Spinal cord (tissue), 10 donors: ENCODE measurements around the gene ADNP. TPM values are rescaled to one million over a fixed set of nuclear protein-coding genes. Genes with fewer than 3 reads are reported as not detected.

Experiments
- DNase-seq, 6 donors: peaks; one replicate each; pipeline versions ENCODE4 v3.0.0 to v3.0.0-alpha.2; 2013 to 2015; ENCODE audit warnings: low spot score in 6 of 6, low read depth in 4 of 6
- H3K27ac ChIP-seq: one replicate; pipeline ENCODE4 v1.5.1; 2013; ENCODE audit warnings: low read depth, low read length, control low read depth
- H3K27me3 ChIP-seq: one replicate; pipeline ENCODE4 v1.6.1; 2013; ENCODE audit warnings: low read length; ENCODE audit not compliant: control insufficient read depth, insufficient read depth
- H3K36me3 ChIP-seq: one replicate; pipeline ENCODE4 v1.6.1; 2013; ENCODE audit warnings: low read length; ENCODE audit not compliant: control insufficient read depth, insufficient read depth
- H3K4me1 ChIP-seq: one replicate; pipeline ENCODE4 v1.6.1; 2013; ENCODE audit warnings: low read length; ENCODE audit not compliant: control insufficient read depth, insufficient read depth
- H3K4me3 ChIP-seq: one replicate; pipeline ENCODE4 v1.5.1; 2013; ENCODE audit warnings: low read depth, low read length, control low read depth
- H3K9me3 ChIP-seq: one replicate; pipeline ENCODE4 v1.6.1; 2013; ENCODE audit warnings: low read length; ENCODE audit not compliant: control insufficient read depth, insufficient read depth
- WGBS: methylation state at CpG from one replicate; pipeline ENCODE4 v1.1.5; 2013; ENCODE audit warnings: missing lambda C conversion rate; ENCODE audit not compliant: insufficient coverage; 5-methylcytosine and 5-hydroxymethylcytosine counted together
- polyA plus RNA-seq, 2 donors: library from polyadenylated mRNA; unstranded; fragments of 120-200 nt; gene quantifications; one replicate each; pipeline ENCODE4 v1.2.1, GENCODE V29; 2013; ENCODE audit not compliant: insufficient read length in 2 of 2
- small RNA-seq: library from RNA; depleted of rRNA; stranded (forward); fragments of <200 nt; gene quantifications from one replicate; pipeline ENCODE3, GENCODE V24; 2014; ENCODE audit warnings: low replicate concordance
- total RNA-seq, 2 donors: library from RNA; depleted of rRNA in 1 of 2; stranded (reverse); fragments of 120-200 nt in 1 of 2; fragments of >200 nt in 1 of 2; gene quantifications; one replicate each; pipeline versions ENCODE4 v1.2.3 to v1.2.4, GENCODE V29; 2013 to 2014
- donor health status: healthy.

The ADNP gene
- total and polyA plus RNA-seq, 4 donors: 58.7 to 93.3 (median 76.6) TPM

GRCh38 chr20:50843331-50844276 lies 87.6 kb downstream of the ADNP start:
- no peaks in the 10 kb centered on the region for H3K9me3 ChIP-seq
- 88% methylated on average over 8 of the region's 9 CpGs for WGBS
- H3K27ac ChIP-seq: no peak overlapping the region
- H3K36me3 ChIP-seq: peaks cover 22% of the 10 kb centered on the region
- no peak for DNase-seq
- H3K4me1 ChIP-seq: peaks cover 6% of the 10 kb centered on the region
- H3K4me3 ChIP-seq: no peak overlapping the region
- no peaks in the 10 kb centered on the region for H3K27me3 ChIP-seq

GRCh38 chr20:50842821-50843220 lies 88.4 kb downstream of the ADNP start:
- DNase-seq: no peak
- WGBS: 100% methylated on average over 4 of the region's 5 CpGs

More at GRCh38 chr20:50842821-50843220, 88.4 kb downstream of the ADNP start:
- H3K36me3 ChIP-seq: peaks cover 22% of the 10 kb centered on the region
- H3K27ac ChIP-seq: no peak overlapping the region
- no peaks in the 10 kb centered on the region for H3K27me3 ChIP-seq
- H3K4me1 ChIP-seq: no peaks in the 10 kb centered on the region
- no peaks in the 10 kb centered on the region for H3K9me3 ChIP-seq
- H3K4me3 ChIP-seq: no peak overlapping the region

Small RNA genes lying within 50 kb of the gene (small RNA-seq; reads per million reads assigned to genes)
- not detected for gene TMSB4XP6

Other genes starting within 250 kb of the ADNP start
- gene RIPOR3, start 239.9 kb downstream of the ADNP start, total RNA-seq: 1 to 10 TPM; 2.7 to 4.7 TPM
- 1 to 10 TPM; 9.3 TPM for gene RIPOR3, start 239.9 kb downstream of the ADNP start, polyA plus RNA-seq
- 10 to 100 TPM in 1 of 2 donors, 1 to 10 TPM in 1; 5.0 to 11.3 TPM for gene PARD6B, start 199.9 kb downstream of the ADNP start, total RNA-seq
- gene PARD6B, start 199.9 kb downstream of the ADNP start, polyA plus RNA-seq: 1 to 10 TPM; 4.0 to 5.0 TPM
- gene BCAS4, start 136.4 kb downstream of the ADNP start, total RNA-seq: 10 to 100 TPM in 1 of 2 donors, 1 to 10 TPM in 1; 7.8 to 12.0 TPM
- 10 to 100 TPM; 16.6 TPM for gene BCAS4, start 136.4 kb downstream of the ADNP start, polyA plus RNA-seq
- 10 to 100 TPM; 35.5 to 50.7 TPM for gene DPM1, start 27.1 kb upstream of the ADNP start, total RNA-seq
- gene DPM1, start 27.1 kb upstream of the ADNP start, polyA plus RNA-seq: 10 to 100 TPM; 40.5 to 45.8 TPM
- 1 to 10 TPM; 5.1 to 5.5 TPM for gene MOCS3, start 27.4 kb upstream of the ADNP start, total RNA-seq
- gene MOCS3, start 27.4 kb upstream of the ADNP start, polyA plus RNA-seq: 1 to 10 TPM; 4.3 to 5.8 TPM
- 1 to 10 TPM; 2.6 to 5.2 TPM for gene KCNG1, start 91.7 kb upstream of the ADNP start, total RNA-seq
- gene KCNG1, start 91.7 kb upstream of the ADNP start, polyA plus RNA-seq: 10 to 100 TPM; 10.2 to 10.4 TPM